Left lung (tissue), 10 donors: ENCODE results near the gene ENG. TPM values are rescaled to one million over a fixed set of nuclear protein-coding genes. Genes with fewer than 3 reads are reported as not detected.

Source experiments
- ATAC-seq: fragments of 200-7000 bp; cut with Tn5 transposase; one replicate; pipeline ENCODE4 v1.9.1; 2020; ENCODE audit warnings: moderate library complexity
- DNase-seq, 4 donors: peaks; one replicate each; pipeline ENCODE4 v3.0.0-alpha.2; 2013 to 2020
- H3K27ac ChIP-seq, 2 donors: fragments of 200-600 bp; sonication (generic) in 1 of 2; one replicate each; pipeline versions ENCODE4 v1.5.0 to v1.8.0; 2020 to 2021
- H3K27me3 ChIP-seq, 2 donors: fragments of 200-600 bp; sonication (generic) in 1 of 2; one replicate each; pipeline versions ENCODE4 v1.5.0 to v1.8.0; 2020 to 2021
- H3K36me3 ChIP-seq, 2 donors: fragments of 200-600 bp; sonication (generic) in 1 of 2; one replicate each; pipeline versions ENCODE4 v1.5.0 to v1.8.0; 2020 to 2021
- H3K4me1 ChIP-seq, 2 donors: fragments of 200-600 bp; one replicate each; pipeline ENCODE4 v1.8.0; 2021
- H3K4me3 ChIP-seq, 2 donors: fragments of 200-600 bp; sonication (generic) in 1 of 2; one replicate each; pipeline versions ENCODE4 v1.5.0 to v1.8.0; 2020 to 2021; ENCODE audit warnings: mild to moderate bottlenecking in 1 of 2
- H3K9me3 ChIP-seq, 2 donors: fragments of 200-600 bp; sonication (generic) in 1 of 2; one replicate each; pipeline versions ENCODE4 v1.5.0 to v1.8.0; 2020 to 2021
- CTCF ChIP-seq, 2 donors: fragments of 200-600 bp; sonication (generic) in 1 of 2; IDR thresholded peaks; one replicate each; pipeline versions ENCODE4 v1.5.0 to v1.8.0; 2021; ENCODE audit warnings: antibody characterized with exemption in 2 of 2
- intact Hi-C, 2 donors: fragments of 100-400 bp; cut with DNase I; formaldehyde crosslinking; loops; one replicate each; pipeline versions ENCODE4 v1.11.2 to v1.14.2; 2022
- polyA plus RNA-seq, 6 donors: library from polyadenylated mRNA; unstranded; fragments of 120-200 nt; gene quantifications; one replicate each; pipeline ENCODE4 v1.2.1, GENCODE V29; 2013; ENCODE audit not compliant: insufficient read length in 6 of 6
- total RNA-seq, 2 donors: library from RNA; stranded (reverse); fragmentation: NEBNext Ultra II Directional; extraction: Animal tissue kit (Norgen Biotek cat#: 25700); gene quantifications; one replicate each; pipeline ENCODE4 v1.2.1, GENCODE V29; 2021
- donor health status: DM: no; HTN: yes; CAD: no.
- donor health status: DM: no; HTN: no; CAD: no.

ENG gene
- total and polyA plus RNA-seq, 8 donors, result 71.8 to 354 (median 93.6) TPM

GRCh38 chr9:127855522-127855921 is 1.1 kb upstream of the ENG start:
- TF ChIP-seq CTCF (IDR thresholded peaks at IDR 0.05), result no peak
- H3K27ac ChIP-seq, result peak overlapping the region in 1 of 2 donors; percentile 85
- no peak overlapping the region for H3K4me3 ChIP-seq
- H3K36me3 ChIP-seq, result peaks cover 0 to 20% of the 10 kb centered on the region in 2 donors
- H3K27me3 ChIP-seq, result no peaks in the 10 kb centered on the region
- H3K9me3 ChIP-seq, result no peaks in the 10 kb centered on the region
- intact Hi-C loops, result no loop called here
- ATAC-seq (no peak), DNase-seq (no peak)
- H3K4me1 ChIP-seq, result peaks cover 17 to 81% of the 10 kb centered on the region in 2 donors

GRCh38 chr9:127854960-127855359 is 502 bp upstream of the ENG start:
- H3K4me3 ChIP-seq, result peak overlapping the region in 1 of 2 donors; percentile 73
- peaks cover 0 to 26% of the 10 kb centered on the region in 2 donors for H3K36me3 ChIP-seq
- peak overlapping the region; percentile 85 to 88 for H3K27ac ChIP-seq
- no peak for ATAC-seq
- intact Hi-C loops, result no loop called here
- no peaks in the 10 kb centered on the region for H3K27me3 ChIP-seq
- H3K4me1 ChIP-seq, result peaks cover 17 to 80% of the 10 kb centered on the region in 2 donors
- peaks cover 0 to 2% of the 10 kb centered on the region in 2 donors for H3K9me3 ChIP-seq
- DNase-seq, result no peak
- no peak for TF ChIP-seq CTCF (IDR thresholded peaks at IDR 0.05)

DNA sequence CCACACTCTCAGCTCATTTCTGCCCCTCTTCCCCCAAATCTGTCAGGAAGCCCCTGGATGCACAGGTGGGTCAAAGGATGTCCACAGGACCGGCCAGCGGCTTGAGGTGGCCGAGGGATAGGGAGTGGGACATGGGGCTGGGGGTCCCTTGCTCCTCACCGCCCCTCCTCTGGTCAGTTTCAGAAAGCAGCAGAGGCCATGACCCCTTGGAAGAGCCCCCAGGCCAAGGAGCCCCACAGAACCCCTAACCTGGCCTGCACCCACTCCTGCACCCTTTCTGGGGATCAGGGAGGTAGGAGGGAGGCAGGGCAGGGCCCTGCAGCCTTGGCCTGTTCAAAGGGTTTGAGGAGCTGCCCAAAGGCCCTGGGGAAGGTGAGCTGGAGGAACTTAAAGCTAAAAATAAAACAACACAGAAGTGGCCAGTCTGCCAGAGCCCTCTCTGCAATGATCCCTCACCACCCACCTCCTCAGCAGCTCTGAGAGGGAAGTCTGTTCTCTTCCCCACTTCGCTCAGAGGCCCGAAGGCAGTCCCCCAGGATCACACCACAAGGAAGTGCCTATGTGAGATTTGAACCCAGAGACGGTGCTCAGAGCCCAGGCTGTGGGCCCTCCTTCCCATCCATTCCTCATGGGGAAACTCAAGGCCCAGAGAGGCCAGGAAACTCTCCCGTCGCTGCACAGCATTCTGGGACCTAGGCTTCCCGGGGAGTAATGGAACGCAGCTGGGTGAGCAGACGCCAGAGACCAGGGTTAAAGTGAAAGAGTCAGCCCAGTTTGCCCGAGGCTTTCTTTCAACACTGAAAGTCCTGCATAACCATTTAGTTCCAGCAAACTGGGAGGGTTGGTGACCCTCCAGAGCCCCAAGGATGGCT is 910 bp downstream of the ENG start:
- ATAC-seq, result peak; percentile 24
- Histone ChIP-seq H3K27ac (peak overlapping the region; percentile 85 to 88), H3K27me3 (no peaks in the 10 kb centered on the region), H3K4me3 (peak overlapping the region; percentile 73 to 75), H3K36me3 (peaks cover 0 to 36% of the 10 kb centered on the region in 2 donors), H3K4me1 (peaks cover 13 to 68% of the 10 kb centered on the region in 2 donors), H3K9me3 (peaks cover 0 to 16% of the 10 kb centered on the region in 2 donors)
- intact Hi-C loops, result no loop called here
- no peak for TF ChIP-seq CTCF (IDR thresholded peaks at IDR 0.05)
- DNase-seq, result no peak

- H3K27ac ChIP-seq, result peak overlapping the region; percentile 85 to 88
- intact Hi-C loops, result no loop called here
- H3K4me1 ChIP-seq, result peaks cover 6 to 68% of the 10 kb centered on the region in 2 donors
- DNase-seq, result no peak
- no peaks in the 10 kb centered on the region for H3K27me3 ChIP-seq
- ATAC-seq, result no peak
- H3K9me3 ChIP-seq, result peaks cover 0 to 16% of the 10 kb centered on the region in 2 donors
- TF ChIP-seq CTCF (IDR thresholded peaks at IDR 0.05), result no peak
- H3K36me3 ChIP-seq, result peaks cover 0 to 37% of the 10 kb centered on the region in 2 donors
- peak overlapping the region; percentile 73 to 75 for H3K4me3 ChIP-seq
Observed at GRCh38 chr9:127852829-127853228, 1.6 kb downstream of the ENG start.

DNA sequence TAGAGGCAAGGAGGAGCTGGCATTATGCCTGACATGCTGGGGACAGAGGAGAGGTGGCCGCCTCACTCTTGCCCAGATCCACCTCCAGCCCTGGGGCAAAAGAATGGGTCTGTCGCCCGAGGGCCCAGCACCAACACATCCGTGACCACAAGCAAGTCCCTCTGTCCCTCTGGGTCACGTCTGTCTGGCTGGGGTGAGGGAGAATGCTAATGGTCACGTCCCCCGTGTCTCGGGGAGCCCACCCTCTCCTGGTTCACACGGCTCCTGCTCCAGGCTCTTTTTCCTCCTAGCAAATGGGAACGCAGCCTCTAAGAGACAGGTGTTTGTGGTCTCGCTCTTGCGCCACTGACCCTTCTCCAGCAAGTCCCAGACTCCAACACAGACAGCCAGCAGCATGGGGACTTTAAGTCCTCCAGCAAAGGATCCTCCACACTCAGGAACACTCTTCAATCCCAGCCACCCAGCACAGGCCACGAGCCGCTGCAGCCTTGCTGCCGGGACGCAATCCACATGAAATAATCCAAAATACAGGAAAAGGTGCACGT is 4.1 kb downstream of the ENG start:
- Histone ChIP-seq H3K36me3 (peaks cover 0 to 40% of the 10 kb centered on the region in 2 donors), H3K9me3 (peaks cover 0 to 16% of the 10 kb centered on the region in 2 donors), H3K4me3 (peak overlapping the region in 1 of 2 donors; percentile 73), H3K27me3 (no peaks in the 10 kb centered on the region), H3K4me1 (peaks cover 14 to 67% of the 10 kb centered on the region in 2 donors), H3K27ac (peak overlapping the region; percentile 67 to 85)
- no peak for TF ChIP-seq CTCF (IDR thresholded peaks at IDR 0.05)
- DNase-seq, result no peak
- ATAC-seq, result no peak
- intact Hi-C loops, result no loop called here
